ENCODE results near the gene PTBP3. TPM values are rescaled to one million over a fixed set of nuclear protein-coding genes. Genes with fewer than 3 reads are reported as not detected.

The PTBP3 gene
- polyA plus RNA-seq, 1 of the 3 experiments (the other 2 are of a cell fraction): 6.1 TPM

DNA sequence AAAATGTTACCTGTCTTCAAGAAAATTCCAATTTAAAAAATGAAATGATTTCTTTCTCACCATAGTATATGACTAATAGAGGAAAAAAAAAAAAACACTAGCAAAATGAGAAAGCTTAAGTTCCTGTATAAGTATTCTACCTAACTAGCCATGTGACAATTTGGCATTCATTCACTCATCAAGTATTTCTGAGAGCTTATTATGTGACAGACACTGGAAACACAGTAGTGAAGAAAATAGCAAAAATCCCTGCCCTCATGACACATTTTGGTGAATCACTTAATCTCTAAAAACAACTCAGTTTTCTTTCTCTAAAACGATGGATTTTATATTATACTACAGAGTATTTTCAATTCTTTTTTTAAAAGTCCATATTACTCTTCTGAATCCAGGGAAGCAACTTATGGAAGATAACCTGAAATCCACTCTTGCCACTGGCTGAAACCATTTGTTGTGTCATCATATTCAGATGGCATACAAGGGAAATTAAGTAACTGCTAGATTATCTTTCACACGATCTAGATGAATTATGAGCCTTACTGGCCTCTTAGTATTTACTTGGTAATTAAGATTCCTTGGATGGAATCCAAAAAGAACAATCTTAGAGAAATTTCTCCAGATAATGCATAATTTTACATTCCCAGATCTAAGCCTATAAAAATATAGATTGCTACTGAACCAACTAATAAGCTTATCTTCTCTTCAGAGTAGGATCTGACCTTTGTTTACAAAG, 5.5 kb downstream of the PTBP3 start:
- no peak overlapping the region for H3K9ac ChIP-seq
- no peaks in the 10 kb centered on the region for H3K9me2 ChIP-seq
- no peak overlapping the region for H3K4me2 ChIP-seq
- no peaks in the 10 kb centered on the region for H3K27me3 ChIP-seq (ENCODE audit: insufficient read depth)
- TF ChIP-seq TAF1 (IDR thresholded peaks at IDR 0.05; ENCODE audit: borderline replicate concordance, low read depth, low read length) (no peak), RCOR1 (IDR thresholded peaks at IDR 0.05; ENCODE audit: low read length) (no peak), SMC3 (IDR thresholded peaks at IDR 0.05; ENCODE audit: low read depth, low read length) (no peak), NFIC (IDR thresholded peaks at IDR 0.05; ENCODE audit: borderline replicate concordance) (no peak), GABPA (IDR thresholded peaks at IDR 0.05; ENCODE audit: low read depth) (no peak), CHD2 (IDR thresholded peaks at IDR 0.05; ENCODE audit: low read length, partially characterized antibody) (no peak), SIN3A (IDR thresholded peaks at IDR 0.05; ENCODE audit: borderline replicate concordance, low read depth, low read length) (no peak), MEF2A (IDR thresholded peaks at IDR 0.05; ENCODE audit: borderline replicate concordance, low read depth) (no peak), POLR2AphosphoS5 (IDR thresholded peaks at IDR 0.05; ENCODE audit: low read depth, low read length) (no peak), TEAD4 (IDR thresholded peaks at IDR 0.05; ENCODE audit: borderline replicate concordance, insufficient read depth) (no peak), FOSL2 (IDR thresholded peaks at IDR 0.05; ENCODE audit: borderline replicate concordance, low read depth) (no peak), GATA2 (CRISPR knock-in tag; IDR thresholded peaks at IDR 0.05) (no peak), MXI1 (IDR thresholded peaks at IDR 0.05; ENCODE audit: low read depth, low read length) (no peak), RFX5 (IDR thresholded peaks at IDR 0.05; ENCODE audit: low read length) (no peak), TCF12 (IDR thresholded peaks at IDR 0.05) (no peak)
- TF ChIP-seq, protein P1, sequence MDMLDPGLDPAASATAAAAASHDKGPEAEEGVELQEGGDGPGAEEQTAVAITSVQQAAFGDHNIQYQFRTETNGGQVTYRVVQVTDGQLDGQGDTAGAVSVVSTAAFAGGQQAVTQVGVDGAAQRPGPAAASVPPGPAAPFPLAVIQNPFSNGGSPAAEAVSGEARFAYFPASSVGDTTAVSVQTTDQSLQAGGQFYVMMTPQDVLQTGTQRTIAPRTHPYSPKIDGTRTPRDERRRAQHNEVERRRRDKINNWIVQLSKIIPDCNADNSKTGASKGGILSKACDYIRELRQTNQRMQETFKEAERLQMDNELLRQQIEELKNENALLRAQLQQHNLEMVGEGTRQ (IDR thresholded peaks at IDR 0.05; ENCODE audit: borderline replicate concordance, low read depth, low read length): no peak
- TF ChIP-seq, protein P2, sequence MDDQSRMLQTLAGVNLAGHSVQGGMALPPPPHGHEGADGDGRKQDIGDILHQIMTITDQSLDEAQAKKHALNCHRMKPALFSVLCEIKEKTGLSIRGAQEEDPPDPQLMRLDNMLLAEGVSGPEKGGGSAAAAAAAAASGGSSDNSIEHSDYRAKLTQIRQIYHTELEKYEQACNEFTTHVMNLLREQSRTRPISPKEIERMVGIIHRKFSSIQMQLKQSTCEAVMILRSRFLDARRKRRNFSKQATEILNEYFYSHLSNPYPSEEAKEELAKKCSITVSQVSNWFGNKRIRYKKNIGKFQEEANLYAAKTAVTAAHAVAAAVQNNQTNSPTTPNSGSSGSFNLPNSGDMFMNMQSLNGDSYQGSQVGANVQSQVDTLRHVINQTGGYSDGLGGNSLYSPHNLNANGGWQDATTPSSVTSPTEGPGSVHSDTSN (IDR thresholded peaks at IDR 0.05): no peak
- TF ChIP-seq, protein P3, sequence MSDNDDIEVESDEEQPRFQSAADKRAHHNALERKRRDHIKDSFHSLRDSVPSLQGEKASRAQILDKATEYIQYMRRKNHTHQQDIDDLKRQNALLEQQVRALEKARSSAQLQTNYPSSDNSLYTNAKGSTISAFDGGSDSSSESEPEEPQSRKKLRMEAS (IDR thresholded peaks at IDR 0.05; ENCODE audit: low read depth): no peak
- TF ChIP-seq, protein P4, sequence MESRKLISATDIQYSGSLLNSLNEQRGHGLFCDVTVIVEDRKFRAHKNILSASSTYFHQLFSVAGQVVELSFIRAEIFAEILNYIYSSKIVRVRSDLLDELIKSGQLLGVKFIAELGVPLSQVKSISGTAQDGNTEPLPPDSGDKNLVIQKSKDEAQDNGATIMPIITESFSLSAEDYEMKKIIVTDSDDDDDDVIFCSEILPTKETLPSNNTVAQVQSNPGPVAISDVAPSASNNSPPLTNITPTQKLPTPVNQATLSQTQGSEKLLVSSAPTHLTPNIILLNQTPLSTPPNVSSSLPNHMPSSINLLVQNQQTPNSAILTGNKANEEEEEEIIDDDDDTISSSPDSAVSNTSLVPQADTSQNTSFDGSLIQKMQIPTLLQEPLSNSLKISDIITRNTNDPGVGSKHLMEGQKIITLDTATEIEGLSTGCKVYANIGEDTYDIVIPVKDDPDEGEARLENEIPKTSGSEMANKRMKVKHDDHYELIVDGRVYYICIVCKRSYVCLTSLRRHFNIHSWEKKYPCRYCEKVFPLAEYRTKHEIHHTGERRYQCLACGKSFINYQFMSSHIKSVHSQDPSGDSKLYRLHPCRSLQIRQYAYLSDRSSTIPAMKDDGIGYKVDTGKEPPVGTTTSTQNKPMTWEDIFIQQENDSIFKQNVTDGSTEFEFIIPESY (IDR thresholded peaks at IDR 0.05; ENCODE audit: borderline replicate concordance, low read depth): no peak
- 75% methylated on average over 2 of the region's 2 CpGs for WGBS (ENCODE audit: low lambda C conversion rate)
- peaks cover 76% of the 10 kb centered on the region for H4K20me1 ChIP-seq (ENCODE audit: insufficient read depth)
- DNase-seq: no peak
- peaks cover 9% of the 10 kb centered on the region for H3F3A ChIP-seq (replicated peaks; ENCODE audit: insufficient read depth)
- ChIA-PET CTCF (interaction anchor here (1.2 kb wide), 1 partner anchor 230 kb away, joined by 3 read pairs; no protein-coding TSS in a partner anchor), POLR2A (no interaction called here)
- H3K4me1 ChIP-seq (ENCODE audit: control insufficient read depth in 1 of 2, insufficient read depth in 2 of 2, low read depth in 1 of 2, low read length in 1 of 2): peaks cover 3 to 19% of the 10 kb centered on the region in 2 experiments; a peak in 3 of 4 replicates
- H3K36me3 ChIP-seq (replicated peaks in 1 of 2; ENCODE audit: control insufficient read depth in 1 of 2, insufficient read depth in 2 of 2, low read length in 1 of 2): peaks cover 0 to 7% of the 10 kb centered on the region in 2 experiments
- H3K4me3 ChIP-seq (ENCODE audit: low read depth in 2 of 2, low read length in 1 of 2): no peak overlapping the region
- H3K9me3 ChIP-seq: no peaks in the 10 kb centered on the region
- H2AFZ ChIP-seq (ENCODE audit: low read depth): no peak overlapping the region
- H3K27ac ChIP-seq (ENCODE audit: low read depth in 2 of 2, low read length in 1 of 2): no peak overlapping the region
- peaks cover 100% of the 10 kb centered on the region for H3K79me2 ChIP-seq (ENCODE audit: insufficient read depth)
